NT2/D1 (cell line): ENCODE data around the gene TOX2.

Experiments used
- SUZ12 ChIP-seq: IDR thresholded peaks from 2 replicates; pipeline ENCODE4 v1.6.1; 2011; ENCODE audit not compliant: insufficient read length, insufficient read depth; ENCODE audit errors: extremely low read depth
- ZNF274 ChIP-seq: IDR thresholded peaks from 2 replicates; pipeline ENCODE4 v1.6.1; 2011; ENCODE audit warnings: mild to moderate bottlenecking, low read depth, low read length

GRCh38 chr20:43878776-43879175 lies 35.9 kb upstream of the TOX2 start:
- TF ChIP-seq SUZ12 (no peak), ZNF274 (no peak)
